ENCODE data around the gene CDC42BPB.
A peak's percentile ranks its signal among the peaks of the same experiment; 100 is the strongest.
"Not testable (repeated sequence)": the region's sequence is repeated elsewhere in the genome, so short reads cannot be mapped to it uniquely, and the experiment has no call there.

Gene CDC42BPB

GRCh38 chr14:102928412-102929240 is 128.7 kb downstream of the CDC42BPB start:
- TF ChIP-seq CTCF (IDR thresholded peaks at IDR 0.05; ENCODE audit: low read depth, low read length) (no peak), POLR2A (IDR thresholded peaks at IDR 0.05; ENCODE audit: extremely low read depth, insufficient read length) (peak; percentile 27)
- DNase-seq (ENCODE audit: low read depth) = peak; percentile 87
- H3K4me3 ChIP-seq (ENCODE audit: low read depth, low read length) = peak overlapping the region; percentile 46

- TF ChIP-seq MYC (IDR thresholded peaks at IDR 0.05; ENCODE audit: low read depth, low read length) (peak; percentile 58; the same call in 1 of the 2 replicates), MAX (IDR thresholded peaks at IDR 0.05; ENCODE audit: low read depth, low read length) (peak; percentile 28; the same call in 1 of the 2 replicates), CTCF (IDR thresholded peaks at IDR 0.05; ENCODE audit: low read depth, low read length) (no peak)
- peak overlapping the region; percentile 46 for H3K4me3 ChIP-seq (ENCODE audit: low read depth, low read length)
- DNase-seq (ENCODE audit: low read depth) = peak; percentile 85
Observed at GRCh38 chr14:102927878-102928411, 129.4 kb downstream of the CDC42BPB start.

- no peak overlapping the region for H3K4me3 ChIP-seq (ENCODE audit: low read depth, low read length)
- DNase-seq (ENCODE audit: low read depth) = no peak
- no peak for TF ChIP-seq MAX (IDR thresholded peaks at IDR 0.05; ENCODE audit: low read depth, low read length)
- no peak for TF ChIP-seq CTCF (IDR thresholded peaks at IDR 0.05; ENCODE audit: low read depth, low read length)
- TF ChIP-seq MYC (IDR thresholded peaks at IDR 0.05; ENCODE audit: low read depth, low read length) = no peak
- no peak for TF ChIP-seq POLR2A (IDR thresholded peaks at IDR 0.05; ENCODE audit: extremely low read depth, insufficient read length)
Observed at GRCh38 chr14:102927346-102927877, 129.9 kb downstream of the CDC42BPB start.

GRCh38 chr14:102926840-102927239 is 130.5 kb downstream of the CDC42BPB start:
- not testable (repeated sequence) for DNase-seq (ENCODE audit: low read depth); H3K4me3 ChIP-seq (ENCODE audit: low read depth, low read length)

- no peak overlapping the region for H3K4me3 ChIP-seq (ENCODE audit: low read depth, low read length)
- DNase-seq (ENCODE audit: low read depth) = no peak
- TF ChIP-seq CTCF (IDR thresholded peaks at IDR 0.05; ENCODE audit: low read depth, low read length) (no peak), MYC (IDR thresholded peaks at IDR 0.05; ENCODE audit: low read depth, low read length) (no peak), POLR2A (IDR thresholded peaks at IDR 0.05; ENCODE audit: extremely low read depth, insufficient read length) (no peak), MAX (IDR thresholded peaks at IDR 0.05; ENCODE audit: low read depth, low read length) (no peak)
Observed at GRCh38 chr14:102926104-102926503, 131.2 kb downstream of the CDC42BPB start.

- no peak overlapping the region for H3K4me3 ChIP-seq (ENCODE audit: low read depth, low read length)
- DNase-seq (ENCODE audit: low read depth) = no peak
- no peak for TF ChIP-seq MYC (IDR thresholded peaks at IDR 0.05; ENCODE audit: low read depth, low read length)
- no peak for TF ChIP-seq MAX (IDR thresholded peaks at IDR 0.05; ENCODE audit: low read depth, low read length)
- no peak for TF ChIP-seq CTCF (IDR thresholded peaks at IDR 0.05; ENCODE audit: low read depth, low read length)
- no peak for TF ChIP-seq POLR2A (IDR thresholded peaks at IDR 0.05; ENCODE audit: extremely low read depth, insufficient read length)
Observed at GRCh38 chr14:102925646-102926045, 131.7 kb downstream of the CDC42BPB start.
